Nephron (organoid): Measurements from ENCODE around the gene CLK3.

Source experiments
- H3K27ac Mint-ChIP-seq, 3 experiments: 2 replicates each; pipeline ENCODE4 v1.8.0; 2020; ENCODE audit warnings: mixed read lengths in 3 of 3, mild to moderate bottlenecking in 2 of 3, moderate library complexity in 1 of 3
- H3K27me3 Mint-ChIP-seq: 2 replicates; pipeline ENCODE4 v1.8.0; 2021; ENCODE audit warnings: low read depth, mild to moderate bottlenecking, moderate library complexity, mixed read lengths
- H3K36me3 Mint-ChIP-seq: 2 replicates; pipeline ENCODE4 v1.8.0; 2020; ENCODE audit warnings: low read depth, mixed read lengths
- H3K4me1 Mint-ChIP-seq: 2 replicates; pipeline ENCODE4 v1.8.0; 2020; ENCODE audit warnings: mixed read lengths
- H3K4me3 Mint-ChIP-seq, 3 experiments: 2 replicates each; pipeline ENCODE4 v1.8.0; 2020; ENCODE audit warnings: mild to moderate bottlenecking in 3 of 3, mixed read lengths in 3 of 3, moderate library complexity in 2 of 3
- H3K9me3 Mint-ChIP-seq: 2 replicates; pipeline ENCODE4 v1.8.0; 2020; ENCODE audit warnings: mixed read lengths
- TF ChIP-seq, protein P1 (sequence below), 3 experiments: fragments of 200-600 bp; sonication (generic); IDR thresholded peaks; one replicate each; pipeline ENCODE4 v1.5.0; 2021; ENCODE audit warnings: antibody characterized with exemption in 3 of 3; ENCODE audit not compliant: unreplicated experiment in 3 of 3

CLK3 gene

GRCh38 chr15:74610302-74610951 lies 5.2 kb upstream of the CLK3 start:
- no peak overlapping the region for H3K27ac Mint-ChIP-seq
- H3K36me3 Mint-ChIP-seq = no peaks in the 10 kb centered on the region
- no peaks in the 10 kb centered on the region for H3K9me3 Mint-ChIP-seq
- peaks cover 10% of the 10 kb centered on the region for H3K4me1 Mint-ChIP-seq
- peaks cover 12% of the 10 kb centered on the region for H3K27me3 Mint-ChIP-seq
- no peak overlapping the region for H3K4me3 Mint-ChIP-seq
- TF ChIP-seq, protein P1, sequence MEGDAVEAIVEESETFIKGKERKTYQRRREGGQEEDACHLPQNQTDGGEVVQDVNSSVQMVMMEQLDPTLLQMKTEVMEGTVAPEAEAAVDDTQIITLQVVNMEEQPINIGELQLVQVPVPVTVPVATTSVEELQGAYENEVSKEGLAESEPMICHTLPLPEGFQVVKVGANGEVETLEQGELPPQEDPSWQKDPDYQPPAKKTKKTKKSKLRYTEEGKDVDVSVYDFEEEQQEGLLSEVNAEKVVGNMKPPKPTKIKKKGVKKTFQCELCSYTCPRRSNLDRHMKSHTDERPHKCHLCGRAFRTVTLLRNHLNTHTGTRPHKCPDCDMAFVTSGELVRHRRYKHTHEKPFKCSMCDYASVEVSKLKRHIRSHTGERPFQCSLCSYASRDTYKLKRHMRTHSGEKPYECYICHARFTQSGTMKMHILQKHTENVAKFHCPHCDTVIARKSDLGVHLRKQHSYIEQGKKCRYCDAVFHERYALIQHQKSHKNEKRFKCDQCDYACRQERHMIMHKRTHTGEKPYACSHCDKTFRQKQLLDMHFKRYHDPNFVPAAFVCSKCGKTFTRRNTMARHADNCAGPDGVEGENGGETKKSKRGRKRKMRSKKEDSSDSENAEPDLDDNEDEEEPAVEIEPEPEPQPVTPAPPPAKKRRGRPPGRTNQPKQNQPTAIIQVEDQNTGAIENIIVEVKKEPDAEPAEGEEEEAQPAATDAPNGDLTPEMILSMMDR (IDR thresholded peaks at IDR 0.05; ENCODE audit: unreplicated experiment in 3 of 3) = no peak

- Mint-ChIP-seq H3K27me3 (peaks cover 12% of the 10 kb centered on the region), H3K4me1 (peaks cover 10% of the 10 kb centered on the region), H3K36me3 (no peaks in the 10 kb centered on the region), H3K9me3 (no peaks in the 10 kb centered on the region), H3K27ac (no peak overlapping the region), H3K4me3 (no peak overlapping the region)
- TF ChIP-seq, protein P1 (IDR thresholded peaks at IDR 0.05; ENCODE audit: unreplicated experiment in 3 of 3) = no peak
Measured at GRCh38 chr15:74611341-74611740, 4.3 kb upstream of the CLK3 start.

GRCh38 chr15:74611834-74612233 lies 3.8 kb upstream of the CLK3 start:
- Mint-ChIP-seq H3K36me3 (no peaks in the 10 kb centered on the region), H3K27me3 (peaks cover 8% of the 10 kb centered on the region), H3K27ac (no peak overlapping the region), H3K4me1 (peaks cover 15% of the 10 kb centered on the region), H3K4me3 (no peak overlapping the region), H3K9me3 (no peaks in the 10 kb centered on the region)
- TF ChIP-seq, protein P1 (IDR thresholded peaks at IDR 0.05; ENCODE audit: unreplicated experiment in 3 of 3) = no peak

DNA sequence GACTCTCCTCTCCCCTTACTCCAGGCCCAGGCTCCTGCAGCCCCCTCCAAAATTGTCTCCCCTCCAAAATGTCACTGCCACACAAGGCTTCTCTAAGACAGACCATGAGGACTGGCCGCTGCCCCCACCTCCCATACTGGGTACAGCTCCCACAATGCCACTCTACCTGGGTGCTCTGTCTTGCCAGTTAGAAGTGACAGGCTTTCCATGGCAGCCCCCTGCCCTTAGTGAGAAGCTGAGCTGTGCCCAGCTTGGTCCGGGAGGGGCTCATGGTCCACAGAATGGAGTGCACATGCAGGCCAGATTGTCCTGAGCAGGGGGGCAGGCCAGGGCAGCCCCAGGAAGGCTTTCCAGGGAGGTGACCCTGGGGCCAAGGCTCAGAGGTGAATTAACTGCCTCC lies 3.0 kb upstream of the CLK3 start:
- Mint-ChIP-seq H3K27ac (peak overlapping the region; percentile 18 to 48 (median 37)), H3K27me3 (peaks cover 7% of the 10 kb centered on the region), H3K36me3 (no peaks in the 10 kb centered on the region), H3K9me3 (no peaks in the 10 kb centered on the region), H3K4me3 (peak overlapping the region; percentile 60 to 75 (median 70)), H3K4me1 (peaks cover 23% of the 10 kb centered on the region)
- TF ChIP-seq, protein P1 (IDR thresholded peaks at IDR 0.05; ENCODE audit: unreplicated experiment in 3 of 3) = no peak

- peaks cover 4% of the 10 kb centered on the region for H3K27me3 Mint-ChIP-seq
- H3K27ac Mint-ChIP-seq = peak overlapping the region; percentile 18 to 48 (median 37)
- H3K4me1 Mint-ChIP-seq = peaks cover 27% of the 10 kb centered on the region
- TF ChIP-seq, protein P1 (IDR thresholded peaks at IDR 0.05; ENCODE audit: unreplicated experiment in 3 of 3) = no peak
- peak overlapping the region; percentile 60 to 75 (median 70) for H3K4me3 Mint-ChIP-seq
- no peaks in the 10 kb centered on the region for H3K36me3 Mint-ChIP-seq
- H3K9me3 Mint-ChIP-seq = no peaks in the 10 kb centered on the region
Measured at GRCh38 chr15:74613089-74613952, 2.3 kb upstream of the CLK3 start.
